GM12872 (cell line): ENCODE measurements around the gene PAX1.

ENCODE experiments used
- TF ChIP-seq, protein P1 (sequence below): IDR thresholded peaks from 3 replicates; pipeline ENCODE4 v1.5.1; 2011; ENCODE audit warnings: low read depth, mild to moderate bottlenecking, low read length, moderate library complexity; ENCODE audit not compliant: insufficient read depth

The PAX1 gene

GRCh38 chr20:21705575-21706260 lies at the start of gene PAX1:
TSS of gene PAX1 (plus strand) at chr20:21705664. CDS start at chr20:21705713, 49 bp downstream.
- TF ChIP-seq, protein P1, sequence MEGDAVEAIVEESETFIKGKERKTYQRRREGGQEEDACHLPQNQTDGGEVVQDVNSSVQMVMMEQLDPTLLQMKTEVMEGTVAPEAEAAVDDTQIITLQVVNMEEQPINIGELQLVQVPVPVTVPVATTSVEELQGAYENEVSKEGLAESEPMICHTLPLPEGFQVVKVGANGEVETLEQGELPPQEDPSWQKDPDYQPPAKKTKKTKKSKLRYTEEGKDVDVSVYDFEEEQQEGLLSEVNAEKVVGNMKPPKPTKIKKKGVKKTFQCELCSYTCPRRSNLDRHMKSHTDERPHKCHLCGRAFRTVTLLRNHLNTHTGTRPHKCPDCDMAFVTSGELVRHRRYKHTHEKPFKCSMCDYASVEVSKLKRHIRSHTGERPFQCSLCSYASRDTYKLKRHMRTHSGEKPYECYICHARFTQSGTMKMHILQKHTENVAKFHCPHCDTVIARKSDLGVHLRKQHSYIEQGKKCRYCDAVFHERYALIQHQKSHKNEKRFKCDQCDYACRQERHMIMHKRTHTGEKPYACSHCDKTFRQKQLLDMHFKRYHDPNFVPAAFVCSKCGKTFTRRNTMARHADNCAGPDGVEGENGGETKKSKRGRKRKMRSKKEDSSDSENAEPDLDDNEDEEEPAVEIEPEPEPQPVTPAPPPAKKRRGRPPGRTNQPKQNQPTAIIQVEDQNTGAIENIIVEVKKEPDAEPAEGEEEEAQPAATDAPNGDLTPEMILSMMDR = no peak

DNA sequence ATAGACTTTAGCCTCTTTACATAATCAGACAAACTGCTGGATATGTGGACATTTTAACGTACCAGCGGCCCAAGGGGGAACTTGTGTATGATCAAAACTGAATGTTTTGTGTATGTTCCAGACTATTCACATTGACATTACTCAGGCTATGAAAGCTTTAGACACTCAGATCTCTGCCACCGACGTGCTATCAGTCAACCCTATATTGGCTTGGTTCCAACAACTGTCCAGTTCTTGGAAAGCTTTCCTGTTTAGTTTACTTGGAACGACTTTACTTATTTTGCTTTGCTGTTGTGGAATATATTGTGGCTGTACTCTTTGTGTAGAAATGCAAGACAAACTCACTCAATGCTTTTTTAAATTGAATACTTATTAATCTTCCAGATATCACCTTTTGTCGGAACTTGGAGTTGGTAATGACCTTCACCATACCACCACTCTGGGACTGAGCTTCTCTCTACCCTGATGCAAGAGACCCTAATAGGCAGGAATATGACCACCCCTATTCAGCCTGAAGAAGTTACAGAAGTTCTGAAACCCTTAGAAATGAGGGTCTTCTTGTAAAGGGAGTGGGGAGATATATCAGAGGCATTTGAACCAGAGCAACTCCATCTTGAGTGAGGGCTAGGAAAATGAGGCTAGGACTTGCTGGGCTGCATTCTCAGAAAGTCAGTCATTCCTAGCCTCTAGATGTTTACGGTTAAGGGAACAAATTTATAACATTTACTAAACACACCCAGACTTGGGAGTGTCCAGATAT lies 49.0 kb upstream of the PAX1 start:
- TF ChIP-seq, protein P1 = no peak

DNA sequence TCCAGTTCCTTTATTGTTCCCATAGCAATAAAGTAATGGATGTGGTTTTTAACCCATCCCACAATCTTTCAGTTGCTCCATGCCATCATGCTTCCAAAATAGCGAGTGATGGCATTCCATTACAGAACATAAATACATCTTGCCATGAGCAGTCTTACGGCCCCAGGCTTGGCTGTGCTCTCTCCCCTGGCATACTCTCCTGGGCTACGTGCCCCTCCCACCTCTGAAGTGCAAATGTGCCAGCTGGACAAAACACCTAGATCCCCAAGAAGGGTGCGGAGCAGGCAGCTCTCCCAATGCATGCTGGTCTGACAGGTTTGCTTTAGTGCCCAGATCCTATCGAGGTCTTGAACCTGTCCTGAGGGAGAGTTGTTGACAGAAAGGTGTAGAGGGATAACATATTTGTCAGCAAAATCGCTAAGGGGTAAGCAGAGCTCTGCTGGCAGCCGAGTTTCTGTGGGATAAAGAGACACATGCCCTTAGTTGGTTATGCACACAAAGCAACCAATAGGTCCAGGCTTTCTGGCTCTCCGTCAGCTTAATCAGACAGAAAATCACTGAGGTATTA lies 43.9 kb upstream of the PAX1 start:
- TF ChIP-seq, protein P1 = no peak

- TF ChIP-seq, protein P1 = no peak
These were observed 42.0 kb upstream of the PAX1 start for GRCh38 chr20:21663465-21663864.

GRCh38 chr20:21665687-21666446 lies 39.6 kb upstream of the PAX1 start:
- TF ChIP-seq, protein P1 = no peak

DNA sequence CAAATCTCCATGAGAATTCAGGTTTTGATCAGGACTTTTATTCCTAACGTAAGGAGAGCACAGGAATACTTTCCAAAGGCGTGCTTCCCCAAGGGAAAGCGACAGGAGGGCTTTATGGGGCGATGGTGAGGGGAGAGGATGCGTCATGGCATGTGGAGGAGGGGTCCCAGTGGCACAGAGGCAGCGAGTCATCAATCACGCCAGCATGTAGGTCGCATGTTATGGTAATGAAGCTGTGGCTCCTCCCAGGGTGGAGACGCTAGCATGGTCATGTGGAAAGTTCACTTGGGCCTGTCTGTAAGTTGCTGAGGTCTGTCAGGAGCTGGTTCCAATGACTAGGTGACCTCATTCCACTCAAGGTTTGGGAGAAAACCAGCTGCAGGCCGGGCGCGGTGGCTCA lies 35.3 kb upstream of the PAX1 start:
- TF ChIP-seq, protein P1 = no peak

DNA sequence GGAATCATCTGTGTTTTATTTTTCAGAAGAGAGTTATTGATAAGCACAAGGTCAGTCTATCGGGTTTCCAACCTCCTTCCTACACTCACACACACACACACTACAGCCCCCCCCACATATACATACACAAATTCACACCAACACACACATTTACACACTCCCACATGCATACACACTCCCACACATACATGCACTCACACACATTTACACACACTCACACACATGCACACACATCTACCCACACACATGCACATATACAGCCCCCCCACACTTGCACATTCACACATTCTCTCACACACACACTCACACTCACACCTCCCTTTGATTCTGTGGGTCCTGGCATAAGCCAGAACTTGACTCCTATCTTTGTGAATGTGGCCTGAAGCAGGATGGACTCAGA lies 34.5 kb upstream of the PAX1 start:
- TF ChIP-seq, protein P1 = no peak
